HL-60 (cell line): ENCODE results near the gene SOS2.
"Not testable (repeated sequence)": the region's sequence is repeated elsewhere in the genome, so short reads cannot be mapped to it uniquely, and the experiment has no call there.

Experiments
- DNase-seq, 2 experiments: peaks; one replicate each; pipeline ENCODE4 v3.0.0-alpha.2; 2010 to 2020; ENCODE audit warnings: low read depth in 1 of 2, low spot score in 1 of 2
- H3K27ac ChIP-seq: fragments of 250-450 bp; sonication (Bioruptor Pico); replicated peaks from 2 replicates; pipeline ENCODE4 v1.5.1; 2020; ENCODE audit warnings: mild to moderate bottlenecking, moderate library complexity
- H3K27me3 ChIP-seq: fragments of 250-450 bp; sonication (Bioruptor Pico); 2 replicates; pipeline ENCODE4 v1.5.1; 2021; ENCODE audit warnings: mild to moderate bottlenecking, moderate library complexity; ENCODE audit not compliant: insufficient read depth, poor library complexity, severe bottlenecking
- H3K4me3 ChIP-seq: replicated peaks from 2 replicates; pipeline ENCODE4 v1.5.1; 2011; ENCODE audit warnings: mild to moderate bottlenecking, control low read depth, low read length; ENCODE audit not compliant: insufficient read depth
- CTCF ChIP-seq: IDR thresholded peaks from one replicate; pipeline ENCODE4 v1.5.1; 2011; ENCODE audit warnings: low read length, control low read depth, inconsistent platforms; ENCODE audit not compliant: insufficient read depth
- GABPA ChIP-seq: IDR thresholded peaks from 2 replicates; pipeline ENCODE4 v1.6.1; 2012; ENCODE audit warnings: low read depth
- POLR2AphosphoS5 ChIP-seq: IDR thresholded peaks from 2 replicates; pipeline ENCODE4 v1.6.1; 2012; ENCODE audit warnings: low read depth
- REST ChIP-seq: IDR thresholded peaks from 2 replicates; pipeline ENCODE4 v1.6.1; 2012; ENCODE audit warnings: low read depth; ENCODE audit not compliant: insufficient replicate concordance
- SPI1 ChIP-seq: IDR thresholded peaks from 2 replicates; pipeline ENCODE4 v1.6.1; 2012; ENCODE audit warnings: low read depth, mild to moderate bottlenecking, borderline replicate concordance

Gene SOS2

GRCh38 chr14:50171895-50172294 is 59.5 kb downstream of the SOS2 start:
- no peak overlapping the region for H3K4me3 ChIP-seq
- TF ChIP-seq CTCF (no peak), REST (no peak), GABPA (no peak), SPI1 (no peak), POLR2AphosphoS5 (no peak)
- no peak for DNase-seq
- H3K27ac ChIP-seq: no peak overlapping the region
- no peaks in the 10 kb centered on the region for H3K27me3 ChIP-seq

GRCh38 chr14:50167381-50167780 is 64.0 kb downstream of the SOS2 start:
- not testable (repeated sequence) for H3K4me3 ChIP-seq, H3K27ac ChIP-seq, DNase-seq, H3K27me3 ChIP-seq

GRCh38 chr14:50156111-50156510 is 75.3 kb downstream of the SOS2 start:
- no peak overlapping the region for H3K27ac ChIP-seq
- no peak for TF ChIP-seq GABPA
- no peak for TF ChIP-seq SPI1
- no peak for TF ChIP-seq POLR2AphosphoS5
- TF ChIP-seq CTCF: no peak
- no peak for TF ChIP-seq REST
- no peak for DNase-seq
- H3K4me3 ChIP-seq: no peak overlapping the region
- no peaks in the 10 kb centered on the region for H3K27me3 ChIP-seq

- no peak for TF ChIP-seq POLR2AphosphoS5
- no peak overlapping the region for H3K27ac ChIP-seq
- DNase-seq: no peak
Observed at GRCh38 chr14:50148799-50149198, 82.6 kb downstream of the SOS2 start.

GRCh38 chr14:50139192-50139591 is 92.2 kb downstream of the SOS2 start:
- no peak overlapping the region for H3K27ac ChIP-seq
- no peak for TF ChIP-seq POLR2AphosphoS5
- no peak for TF ChIP-seq SPI1
- no peak for TF ChIP-seq CTCF
- no peak for TF ChIP-seq REST
- TF ChIP-seq GABPA: no peak
- no peak overlapping the region for H3K4me3 ChIP-seq
- H3K27me3 ChIP-seq: no peaks in the 10 kb centered on the region
- DNase-seq: no peak

More at GRCh38 chr14:50148799-50149198, 82.6 kb downstream of the SOS2 start:
- no peak overlapping the region for H3K4me3 ChIP-seq
- H3K27me3 ChIP-seq: no peaks in the 10 kb centered on the region
